ENCODE data around the gene TTC38. TPM values are rescaled to one million over a fixed set of nuclear protein-coding genes. Genes with fewer than 3 reads are reported as not detected.

The TTC38 gene
- polyA plus RNA-seq, 1 donor from 2014 or later: 1.4 TPM

GRCh38 chr22:46245511-46245910 lies 22.3 kb upstream of the TTC38 start:
- Histone ChIP-seq H3K79me2 (replicated peaks; ENCODE audit: insufficient read depth, low read length) (no peaks in the 10 kb centered on the region), H3K9me3 (ENCODE audit: low read length) (no peaks in the 10 kb centered on the region), H3K27me3 (ENCODE audit: insufficient read depth, low read depth, low read length) (no peaks in the 10 kb centered on the region), H3K4me2 (ENCODE audit: low read length) (no peak overlapping the region), H3K4me3 (ENCODE audit: low read length) (no peak overlapping the region), H3K9ac (ENCODE audit: low read length) (no peak overlapping the region), H3K27ac (ENCODE audit: low read length) (no peak overlapping the region), H4K20me1 (ENCODE audit: insufficient read depth) (no peaks in the 10 kb centered on the region), H3K36me3 (ENCODE audit: insufficient read depth, low read length) (no peaks in the 10 kb centered on the region), H3F3A (ENCODE audit: insufficient read depth, low read length, poor library complexity, severe bottlenecking) (no peaks in the 10 kb centered on the region), H3K9me2 (ENCODE audit: insufficient read depth, low read length) (no peaks in the 10 kb centered on the region), H2AFZ (ENCODE audit: low read depth, low read length) (no peak overlapping the region)
- TF ChIP-seq EP300 (conservative IDR thresholded peaks at IDR 0.05; ENCODE audit: poor library complexity, severe bottlenecking): no peak
- no peak for TF ChIP-seq MXI1 (conservative IDR thresholded peaks at IDR 0.05; ENCODE audit: poor library complexity, severe bottlenecking)
- no peak for TF ChIP-seq POLR2AphosphoS5 (IDR thresholded peaks at IDR 0.05)
- TF ChIP-seq REST (IDR thresholded peaks at IDR 0.05; ENCODE audit: borderline replicate concordance): no peak
- no peak for TF ChIP-seq RAD21 (conservative IDR thresholded peaks at IDR 0.05)
- no peak for TF ChIP-seq EZH2 (IDR thresholded peaks at IDR 0.05; ENCODE audit: borderline replicate concordance, insufficient read depth, low read length, poor library complexity, severe bottlenecking)
- TF ChIP-seq CTCF (IDR thresholded peaks at IDR 0.05; ENCODE audit: poor library complexity, severe bottlenecking): no peak
- no peak for TF ChIP-seq SMC3 (conservative IDR thresholded peaks at IDR 0.05; ENCODE audit: poor library complexity)
- no peak for TF ChIP-seq TAF1 (IDR thresholded peaks at IDR 0.05; ENCODE audit: low read depth)

- H3K4me3 ChIP-seq (ENCODE audit: low read length): no peak overlapping the region
- no peaks in the 10 kb centered on the region for H3K9me2 ChIP-seq (ENCODE audit: insufficient read depth, low read length)
- TF ChIP-seq EZH2 (IDR thresholded peaks at IDR 0.05; ENCODE audit: borderline replicate concordance, insufficient read depth, low read length, poor library complexity, severe bottlenecking) (no peak), EP300 (conservative IDR thresholded peaks at IDR 0.05; ENCODE audit: poor library complexity, severe bottlenecking) (no peak), REST (IDR thresholded peaks at IDR 0.05; ENCODE audit: borderline replicate concordance) (no peak), CTCF (IDR thresholded peaks at IDR 0.05; ENCODE audit: poor library complexity, severe bottlenecking) (no peak), SMC3 (conservative IDR thresholded peaks at IDR 0.05; ENCODE audit: poor library complexity) (no peak), TAF1 (IDR thresholded peaks at IDR 0.05; ENCODE audit: low read depth) (no peak), POLR2AphosphoS5 (IDR thresholded peaks at IDR 0.05) (no peak), RAD21 (conservative IDR thresholded peaks at IDR 0.05) (no peak)
- H3K27ac ChIP-seq (ENCODE audit: low read length): no peak overlapping the region
- no peak overlapping the region for H3K4me2 ChIP-seq (ENCODE audit: low read length)
- no peaks in the 10 kb centered on the region for H3K36me3 ChIP-seq (ENCODE audit: insufficient read depth, low read length)
- no peak overlapping the region for H3K9ac ChIP-seq (ENCODE audit: low read length)
- no peaks in the 10 kb centered on the region for H4K20me1 ChIP-seq (ENCODE audit: insufficient read depth)
- no peaks in the 10 kb centered on the region for H3K9me3 ChIP-seq (ENCODE audit: low read length)
- H2AFZ ChIP-seq (ENCODE audit: low read depth, low read length): no peak overlapping the region
- no peaks in the 10 kb centered on the region for H3F3A ChIP-seq (ENCODE audit: insufficient read depth, low read length, poor library complexity, severe bottlenecking)
- H3K27me3 ChIP-seq (ENCODE audit: insufficient read depth, low read depth, low read length): no peaks in the 10 kb centered on the region
- no peaks in the 10 kb centered on the region for H3K79me2 ChIP-seq (replicated peaks; ENCODE audit: insufficient read depth, low read length)
These were observed 21.6 kb upstream of the TTC38 start for GRCh38 chr22:46246178-46246577.

Measured in neural cell (in vitro differentiated cells).